Coronary artery (tissue), 2 donors: ENCODE data around the gene KDSR.
"Not testable (repeated sequence)": the region's sequence is repeated elsewhere in the genome, so short reads cannot be mapped to it uniquely, and the experiment has no call there.

Source experiments
- DNase-seq: peaks from one replicate; pipeline ENCODE4 v3.0.0-alpha.2; 2017; ENCODE audit warnings: low spot score
- H3K27ac ChIP-seq, 2 donors: fragments of 200-600 bp; sonication (generic); one replicate each; pipeline ENCODE4 v1.5.1; 2016 to 2019
- H3K4me3 ChIP-seq: fragments of 200-600 bp; sonication (generic); 2 replicates; pipeline ENCODE4 v1.5.1; 2016; ENCODE audit warnings: mild to moderate bottlenecking, moderate library complexity
- TF ChIP-seq, protein P1 (sequence below): fragments of 200-600 bp; sonication (generic); IDR thresholded peaks from one replicate; pipeline ENCODE4 v1.5.1; 2019; ENCODE audit warnings: antibody characterized with exemption

The KDSR gene

DNA sequence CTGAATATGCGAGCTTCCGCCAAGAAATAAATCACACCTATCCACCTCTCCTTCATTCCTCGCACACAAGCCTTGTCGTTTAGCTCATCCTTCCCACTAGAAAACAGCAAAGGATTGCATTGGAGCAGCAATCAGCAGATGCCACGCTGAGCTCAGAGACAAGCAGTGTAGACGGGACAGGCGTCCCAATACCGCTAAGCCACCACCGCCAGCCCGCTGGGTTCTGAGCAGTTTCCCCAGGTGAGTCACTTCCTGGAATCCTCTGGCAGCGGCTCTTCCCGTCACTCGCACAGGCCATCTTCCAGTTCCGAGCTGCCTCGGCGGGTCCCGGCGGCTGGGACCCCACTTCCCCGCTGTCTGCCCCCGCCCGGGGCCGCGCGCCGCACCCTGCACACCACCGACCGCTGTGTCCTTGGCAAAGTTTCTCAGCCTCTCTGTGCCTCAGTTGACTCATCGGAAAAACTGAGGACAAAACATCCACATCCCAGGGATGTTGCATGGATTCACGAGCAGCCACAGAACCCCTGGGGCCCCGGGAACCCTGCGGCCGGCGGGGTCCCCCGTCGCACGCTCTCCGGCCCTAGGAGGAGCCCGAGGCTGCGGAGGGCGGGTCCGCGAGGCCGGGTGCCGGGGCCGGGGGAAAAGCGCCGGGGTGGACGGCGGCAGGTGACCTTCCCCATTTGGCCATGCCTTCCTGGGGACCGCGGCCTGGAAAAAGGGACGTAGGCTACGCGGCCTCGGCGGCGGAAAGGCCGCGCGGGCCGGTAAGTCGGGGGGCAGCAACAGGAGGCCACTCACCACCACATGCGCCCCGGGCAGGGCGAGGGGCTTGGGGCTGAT is 573 bp downstream of the KDSR start:
- Histone ChIP-seq H3K4me3 (peak overlapping the region; percentile 83), H3K27ac (peak overlapping the region; percentile 96 to 98)
- TF ChIP-seq, protein P1, sequence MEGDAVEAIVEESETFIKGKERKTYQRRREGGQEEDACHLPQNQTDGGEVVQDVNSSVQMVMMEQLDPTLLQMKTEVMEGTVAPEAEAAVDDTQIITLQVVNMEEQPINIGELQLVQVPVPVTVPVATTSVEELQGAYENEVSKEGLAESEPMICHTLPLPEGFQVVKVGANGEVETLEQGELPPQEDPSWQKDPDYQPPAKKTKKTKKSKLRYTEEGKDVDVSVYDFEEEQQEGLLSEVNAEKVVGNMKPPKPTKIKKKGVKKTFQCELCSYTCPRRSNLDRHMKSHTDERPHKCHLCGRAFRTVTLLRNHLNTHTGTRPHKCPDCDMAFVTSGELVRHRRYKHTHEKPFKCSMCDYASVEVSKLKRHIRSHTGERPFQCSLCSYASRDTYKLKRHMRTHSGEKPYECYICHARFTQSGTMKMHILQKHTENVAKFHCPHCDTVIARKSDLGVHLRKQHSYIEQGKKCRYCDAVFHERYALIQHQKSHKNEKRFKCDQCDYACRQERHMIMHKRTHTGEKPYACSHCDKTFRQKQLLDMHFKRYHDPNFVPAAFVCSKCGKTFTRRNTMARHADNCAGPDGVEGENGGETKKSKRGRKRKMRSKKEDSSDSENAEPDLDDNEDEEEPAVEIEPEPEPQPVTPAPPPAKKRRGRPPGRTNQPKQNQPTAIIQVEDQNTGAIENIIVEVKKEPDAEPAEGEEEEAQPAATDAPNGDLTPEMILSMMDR, result no peak
- no peak for DNase-seq

DNA sequence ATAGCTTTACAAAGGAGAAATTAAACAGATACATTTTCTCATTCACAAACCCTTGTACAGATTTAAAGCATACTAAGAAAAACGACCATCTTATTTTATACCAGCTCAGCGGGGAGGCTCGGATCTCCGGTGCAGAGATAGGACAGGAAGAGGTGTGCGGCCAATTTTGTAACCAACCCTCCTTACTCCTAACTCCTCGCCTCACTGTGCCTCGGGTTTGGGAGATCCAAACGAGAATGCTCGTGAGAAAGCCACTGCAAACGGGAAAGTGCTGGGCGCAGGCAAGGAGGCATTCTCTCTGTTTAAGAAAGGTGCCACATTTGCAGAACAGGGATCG is 1.2 kb downstream of the KDSR start:
- Histone ChIP-seq H3K4me3 (peak overlapping the region; percentile 83), H3K27ac (peak overlapping the region; percentile 96 to 98)
- no peak for DNase-seq
- TF ChIP-seq, protein P1, result no peak

DNA sequence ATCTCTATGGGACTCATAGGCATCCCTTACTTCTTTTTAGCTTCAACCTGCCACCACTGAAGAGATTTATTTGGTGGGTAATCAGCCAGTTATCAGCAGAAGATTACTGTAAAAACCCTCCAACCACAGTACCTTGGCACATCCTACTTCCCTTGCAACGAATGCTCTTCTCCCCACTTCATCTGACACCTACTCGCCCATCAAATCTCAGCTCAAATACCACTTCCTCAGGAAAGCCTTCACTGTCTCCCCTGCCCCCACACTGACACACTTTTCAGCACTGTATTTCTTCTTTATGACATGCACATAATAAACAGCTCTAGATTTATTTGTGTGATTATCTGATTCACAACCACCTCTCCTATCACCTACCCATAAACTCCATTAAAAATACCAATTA is 3.1 kb downstream of the KDSR start:
- H3K27ac ChIP-seq, result no peak overlapping the region
- H3K4me3 ChIP-seq, result no peak overlapping the region
- TF ChIP-seq, protein P1, result no peak
- DNase-seq, result no peak

DNA sequence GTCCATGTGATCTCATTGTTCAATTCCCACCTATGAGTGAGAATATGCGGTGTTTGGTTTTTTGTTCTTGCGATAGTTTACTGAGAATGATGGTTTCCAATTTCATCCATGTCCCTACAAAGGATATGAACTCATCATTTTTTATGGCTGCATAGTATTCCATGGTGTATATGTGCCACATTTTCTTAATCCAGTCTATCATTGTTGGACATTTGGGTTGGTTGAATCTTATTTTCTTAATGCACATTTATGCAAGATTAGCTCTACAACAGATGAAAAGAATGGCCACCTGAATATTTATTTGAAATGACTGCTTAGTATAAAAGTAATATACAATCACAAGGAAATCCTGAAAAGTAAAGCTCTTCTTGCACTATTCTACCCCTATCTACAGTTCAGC is 3.6 kb downstream of the KDSR start:
- H3K27ac ChIP-seq, DNase-seq, H3K4me3 ChIP-seq: not testable (repeated sequence)

DNA sequence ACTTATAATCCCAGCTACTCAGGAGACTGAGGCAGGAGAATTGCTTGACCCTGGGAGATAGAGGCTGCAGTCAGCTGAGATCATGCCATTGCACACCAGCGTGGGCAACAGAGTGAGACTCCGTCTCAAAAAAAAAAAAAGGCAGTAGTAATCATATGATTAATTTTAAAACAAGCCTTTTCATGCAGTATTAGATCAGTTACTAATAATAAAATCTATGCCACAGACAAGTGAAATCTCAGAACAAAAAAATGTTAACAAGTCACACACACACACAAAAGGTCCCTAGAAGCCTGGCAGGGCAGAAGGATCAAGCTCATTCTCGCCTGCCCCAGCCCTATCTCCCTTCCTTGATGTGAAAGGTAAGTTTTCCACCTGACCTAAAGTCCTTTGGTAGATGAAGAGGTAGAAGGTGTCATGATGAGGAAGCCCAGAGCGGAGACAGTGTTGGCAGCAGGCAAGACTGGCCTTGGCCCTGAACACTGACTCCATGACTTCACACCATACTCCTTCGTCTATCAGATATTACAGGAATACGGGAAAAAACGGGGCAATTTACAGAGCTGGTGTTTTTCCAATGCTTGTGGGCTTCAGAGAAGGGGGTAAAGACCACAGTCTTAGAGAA is 10.6 kb downstream of the KDSR start:
- no peak for DNase-seq
- TF ChIP-seq, protein P1, result no peak
- no peak overlapping the region for H3K27ac ChIP-seq
- no peak overlapping the region for H3K4me3 ChIP-seq

DNA sequence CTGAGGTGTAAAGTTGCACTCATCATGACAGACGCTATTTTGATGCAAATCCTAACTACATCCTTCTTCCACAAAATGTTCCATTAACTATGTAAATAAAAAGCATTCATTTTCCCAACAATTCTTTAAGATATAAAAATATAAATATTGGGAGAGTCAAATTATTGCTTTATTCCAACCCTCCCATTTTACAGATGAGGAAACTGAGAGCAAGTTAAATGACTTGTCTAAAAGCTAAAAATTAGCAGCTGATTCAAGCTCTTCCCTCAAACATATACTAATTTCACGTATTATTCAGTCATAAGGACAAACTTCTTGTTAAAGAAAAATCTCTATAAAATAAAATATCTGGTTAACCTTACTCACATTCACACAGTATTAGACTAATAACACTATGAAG is 16.8 kb downstream of the KDSR start:
- TF ChIP-seq, protein P1, result no peak
- DNase-seq, result no peak
- Histone ChIP-seq H3K27ac (no peak overlapping the region), H3K4me3 (no peak overlapping the region)

DNA sequence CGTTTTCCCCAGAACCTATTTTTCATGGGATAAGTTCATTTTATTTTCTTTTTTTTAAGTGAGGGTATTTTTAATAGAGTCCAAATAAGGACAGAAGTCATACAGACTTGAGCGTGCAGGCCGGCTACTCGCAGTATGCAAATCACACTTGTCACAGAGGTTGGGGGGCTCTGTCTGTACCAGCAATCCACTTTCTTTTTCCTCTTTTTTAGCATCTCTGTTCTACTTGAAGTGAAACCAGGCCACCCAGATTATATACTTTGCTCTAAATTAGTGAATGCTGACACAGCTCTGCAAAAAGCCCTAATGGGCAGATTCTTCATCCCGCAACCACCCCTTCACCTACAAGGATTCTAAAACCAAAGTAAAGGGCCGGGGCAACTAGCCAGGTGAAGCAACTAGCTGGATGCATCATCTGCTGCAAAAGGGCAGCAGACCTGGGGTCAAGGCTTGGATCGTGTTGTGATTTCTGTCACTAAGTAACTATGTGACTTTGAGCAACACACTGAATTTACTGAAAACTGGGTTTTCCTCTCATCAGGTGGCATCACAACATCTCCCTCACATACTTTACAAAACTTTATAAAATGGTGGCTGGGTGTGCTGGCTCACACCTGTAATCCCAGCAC is 18.4 kb downstream of the KDSR start:
- Histone ChIP-seq H3K27ac (no peak overlapping the region), H3K4me3 (no peak overlapping the region)
- TF ChIP-seq, protein P1, result no peak
- no peak for DNase-seq
